Measurements from ENCODE around the gene RHOBTB1. TPM values are rescaled to one million over a fixed set of nuclear protein-coding genes. Genes with fewer than 3 reads are reported as not detected.

The RHOBTB1 gene
- total and polyA plus RNA-seq, 2 experiments from 2014 or later, result 4.6 to 13.2 TPM

- TF ChIP-seq ZNF462 (CRISPR knock-in tag; IDR thresholded peaks at IDR 0.05), result no peak
- no peak for TF ChIP-seq NANOG (IDR thresholded peaks at IDR 0.05; ENCODE audit: borderline replicate concordance)
- TF ChIP-seq EZH2phosphoT487 (IDR thresholded peaks at IDR 0.05; ENCODE audit: unreplicated experiment), result no peak
- no peak for TF ChIP-seq ZNF114 (CRISPR knock-in tag; IDR thresholded peaks at IDR 0.05)
- no peak for TF ChIP-seq JUNB (IDR thresholded peaks at IDR 0.05; ENCODE audit: unreplicated experiment)
- TF ChIP-seq EZH2 (IDR thresholded peaks at IDR 0.05; ENCODE audit: low read depth, unreplicated experiment), result no peak
- TF ChIP-seq ETS1 (IDR thresholded peaks at IDR 0.05), result no peak
- TF ChIP-seq STAT1 (IDR thresholded peaks at IDR 0.05; ENCODE audit: unreplicated experiment), result no peak
- no peak for TF ChIP-seq ZNF331 (CRISPR knock-in tag; IDR thresholded peaks at IDR 0.05; ENCODE audit: low read depth)
These were observed 22.4 kb downstream of the RHOBTB1 start (continued) for GRCh38 chr10:60921633-60922032.

GRCh38 chr10:60920479-60920878, 23.5 kb downstream of the RHOBTB1 start:
- Histone ChIP-seq H3F3A (replicated peaks; ENCODE audit: low read depth) (no peaks in the 10 kb centered on the region), H3K79me2 (replicated peaks; ENCODE audit: insufficient read depth) (no peaks in the 10 kb centered on the region), H3K4me3 (no peak overlapping the region), H3K9me2 (ENCODE audit: insufficient read depth) (peaks cover 13% of the 10 kb centered on the region), H4K20me1 (replicated peaks; ENCODE audit: insufficient read depth) (no peaks in the 10 kb centered on the region), H3K4me2 (no peak overlapping the region), H3K27ac (ENCODE audit: low read depth) (no peak overlapping the region), H2AFZ (no peak overlapping the region), H3K4me1 (ENCODE audit: insufficient read depth) (no peaks in the 10 kb centered on the region), H3K27me3 (ENCODE audit: insufficient read depth) (no peaks in the 10 kb centered on the region), H3K36me3 (ENCODE audit: insufficient read depth) (no peaks in the 10 kb centered on the region)
- Mint-ChIP-seq H3K27ac (no peak overlapping the region), H3K4me3 (no peak overlapping the region), H3K4me1 (peaks cover 7% of the 10 kb centered on the region; the same call in 2 of the 3 replicates), H3K9me3 (no peaks in the 10 kb centered on the region), H3K36me3 (ENCODE audit: low read depth) (peaks cover 5% of the 10 kb centered on the region; the same call in 1 of the 3 replicates), H3K27me3 (ENCODE audit: insufficient read depth, low read depth, poor library complexity) (no peaks in the 10 kb centered on the region)
- DNase-seq (ENCODE audit: low spot score), result no peak
- no peak for ATAC-seq
- no peak for TF ChIP-seq NANOG (IDR thresholded peaks at IDR 0.05; ENCODE audit: borderline replicate concordance)
- TF ChIP-seq EZH2 (IDR thresholded peaks at IDR 0.05; ENCODE audit: low read depth, unreplicated experiment), result no peak
- no peak for TF ChIP-seq POLR2AphosphoS5 (IDR thresholded peaks at IDR 0.05; ENCODE audit: low read depth)
- TF ChIP-seq STAT1 (IDR thresholded peaks at IDR 0.05; ENCODE audit: unreplicated experiment), result no peak

Measured in GM23338 (cell line).